Measurements from ENCODE around the gene BTF3. TPM values are rescaled to one million over a fixed set of nuclear protein-coding genes. Genes with fewer than 3 reads are reported as not detected.

The BTF3 gene
- total and polyA plus RNA-seq, 2 experiments from 2014 or later: 506 to 1,148 TPM

GRCh38 chr5:73534011-73534644 lies 35.9 kb downstream of the BTF3 start (continued):
- no peak for TF ChIP-seq ZNF462 (CRISPR knock-in tag; IDR thresholded peaks at IDR 0.05)
- TF ChIP-seq JUNB (IDR thresholded peaks at IDR 0.05; ENCODE audit: unreplicated experiment): no peak
- no peak for TF ChIP-seq ZNF114 (CRISPR knock-in tag; IDR thresholded peaks at IDR 0.05)

DNA sequence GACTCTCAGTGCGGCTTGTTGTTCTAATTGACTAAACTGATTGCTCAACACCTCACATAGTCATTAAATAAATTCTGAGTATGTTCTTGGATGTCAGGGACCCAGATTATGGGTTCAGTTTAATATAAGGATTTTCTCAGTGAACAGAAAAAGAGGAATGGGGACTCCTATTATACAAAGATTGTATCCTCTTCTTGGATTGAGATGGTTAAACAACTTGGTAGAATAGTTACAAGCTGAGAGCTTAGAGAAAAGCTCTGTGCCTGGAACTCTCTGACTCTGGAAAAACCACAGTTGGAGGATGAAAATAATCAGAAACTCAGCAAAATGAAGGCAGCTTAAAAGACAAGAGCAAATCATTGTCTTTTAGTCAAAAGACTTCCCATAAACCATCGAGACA lies 36.7 kb downstream of the BTF3 start:
- H3K27ac Mint-ChIP-seq: no peak overlapping the region
- H3K27me3 Mint-ChIP-seq (ENCODE audit: insufficient read depth, low read depth, poor library complexity): peaks cover 11% of the 10 kb centered on the region
- Histone ChIP-seq H3K27ac (ENCODE audit: low read depth) (no peak overlapping the region), H3K27me3 (ENCODE audit: insufficient read depth) (no peaks in the 10 kb centered on the region), H4K20me1 (replicated peaks; ENCODE audit: insufficient read depth) (no peaks in the 10 kb centered on the region), H3K4me2 (no peak overlapping the region), H3F3A (replicated peaks; ENCODE audit: low read depth) (no peaks in the 10 kb centered on the region), H3K4me3 (no peak overlapping the region), H3K4me1 (ENCODE audit: insufficient read depth) (no peaks in the 10 kb centered on the region), H2AFZ (no peak overlapping the region), H3K9me2 (ENCODE audit: insufficient read depth) (peaks cover 7% of the 10 kb centered on the region; the same call in 1 of the 2 replicates), H3K36me3 (ENCODE audit: insufficient read depth) (no peaks in the 10 kb centered on the region), H3K79me2 (replicated peaks; ENCODE audit: insufficient read depth) (no peaks in the 10 kb centered on the region)
- H3K9me3 Mint-ChIP-seq: peaks cover 31% of the 10 kb centered on the region
- ATAC-seq (no peak), DNase-seq (ENCODE audit: low spot score) (no peak)
- H3K4me3 Mint-ChIP-seq: no peak overlapping the region
- H3K36me3 Mint-ChIP-seq (ENCODE audit: low read depth): peaks cover 17% of the 10 kb centered on the region
- H3K4me1 Mint-ChIP-seq: no peaks in the 10 kb centered on the region; the same call in 1 of the 3 replicates
- TF ChIP-seq ETS1 (IDR thresholded peaks at IDR 0.05) (no peak), ZNF114 (CRISPR knock-in tag; IDR thresholded peaks at IDR 0.05) (no peak), POLR2AphosphoS5 (IDR thresholded peaks at IDR 0.05; ENCODE audit: low read depth) (no peak), CREB1 (CRISPR knock-in tag; IDR thresholded peaks at IDR 0.05; ENCODE audit: low read depth) (no peak), JUNB (IDR thresholded peaks at IDR 0.05; ENCODE audit: unreplicated experiment) (no peak), EZH2phosphoT487 (IDR thresholded peaks at IDR 0.05; ENCODE audit: unreplicated experiment) (no peak), ZNF462 (CRISPR knock-in tag; IDR thresholded peaks at IDR 0.05) (no peak), NANOG (IDR thresholded peaks at IDR 0.05; ENCODE audit: borderline replicate concordance) (no peak)
